Skeletal muscle cell (primary cell): Measurements from ENCODE around the gene RNU1-1.

Experiments
- DNase-seq: peaks from one replicate; pipeline ENCODE4 v3.0.0-alpha.2; 2010; ENCODE audit warnings: low read depth
- H3K4me3 ChIP-seq: 2 replicates; pipeline ENCODE4 v1.5.1; 2011; ENCODE audit warnings: low read depth, mild to moderate bottlenecking, control low read depth, low read length, moderate library complexity

The RNU1-1 gene

DNA sequence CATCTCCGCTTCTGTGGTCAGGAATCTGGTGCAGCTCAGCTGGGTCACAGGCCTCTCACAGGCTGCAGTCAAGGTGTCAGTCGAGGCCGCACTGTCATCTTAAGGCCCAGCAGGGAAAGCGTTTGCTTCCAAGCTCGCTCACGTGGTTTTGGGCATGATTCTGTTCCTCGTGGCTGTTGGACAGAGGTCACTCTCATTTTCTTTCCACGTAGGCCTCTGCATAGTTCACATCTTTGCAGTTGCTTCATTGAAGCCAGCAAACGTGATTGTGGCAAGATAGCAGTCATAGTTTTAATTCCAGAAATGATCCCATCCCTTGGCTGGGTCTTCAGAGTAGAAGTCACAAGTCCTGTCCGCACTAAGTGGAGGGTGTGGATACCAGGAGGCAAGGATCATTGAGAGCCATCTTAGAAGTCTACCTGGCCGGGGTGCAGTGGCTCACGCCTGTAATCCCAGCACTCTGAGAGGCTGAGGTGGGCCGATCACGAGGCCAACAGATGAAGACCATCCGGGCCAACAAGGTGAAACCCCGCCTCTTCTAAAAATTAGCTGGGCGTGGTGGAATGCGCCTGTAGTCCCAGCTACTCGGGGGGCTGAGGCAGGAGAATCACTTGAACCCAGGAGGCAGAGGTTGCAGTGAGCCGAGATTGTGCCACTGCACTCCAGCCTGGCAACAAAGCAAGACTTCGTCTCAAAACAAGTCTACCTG, 49.0 kb downstream of the RNU1-1 start:
- no peak overlapping the region for H3K4me3 ChIP-seq
- DNase-seq, result no peak
